Osteocyte (in vitro differentiated cells): ENCODE data around the gene MAPK7. TPM values are rescaled to one million over a fixed set of nuclear protein-coding genes. Genes with fewer than 3 reads are reported as not detected.

Source experiments
- DNase-seq: peaks from one replicate; pipeline ENCODE4 v3.0.0; 2021; ENCODE audit warnings: mixed read lengths; ENCODE audit not compliant: unreplicated experiment; ENCODE audit errors: extremely low spot score
- H3K27ac Mint-ChIP-seq: one replicate; pipeline ENCODE4 v1.8.0; 2021; ENCODE audit warnings: mild to moderate bottlenecking, mixed read lengths; ENCODE audit not compliant: unreplicated experiment
- H3K27me3 Mint-ChIP-seq: one replicate; pipeline ENCODE4 v1.8.0; 2021; ENCODE audit warnings: mixed read lengths; ENCODE audit not compliant: unreplicated experiment
- H3K36me3 Mint-ChIP-seq: one replicate; pipeline ENCODE4 v1.8.0; 2021; ENCODE audit warnings: mixed read lengths; ENCODE audit not compliant: unreplicated experiment
- H3K4me1 Mint-ChIP-seq: one replicate; pipeline ENCODE4 v1.8.0; 2021; ENCODE audit warnings: mixed read lengths; ENCODE audit not compliant: unreplicated experiment
- H3K4me3 Mint-ChIP-seq: one replicate; pipeline ENCODE4 v1.8.0; 2021; ENCODE audit warnings: mild to moderate bottlenecking, moderate library complexity, mixed read lengths; ENCODE audit not compliant: unreplicated experiment
- H3K9me3 Mint-ChIP-seq: one replicate; pipeline ENCODE4 v1.8.0; 2021; ENCODE audit warnings: mixed read lengths; ENCODE audit not compliant: unreplicated experiment
- CTCF ChIP-seq: fragments of 200-600 bp; sonication (generic); IDR thresholded peaks from 2 replicates; pipeline ENCODE4 v1.5.0; 2021; ENCODE audit warnings: antibody characterized with exemption, mild to moderate bottlenecking, moderate library complexity
- total RNA-seq: library from RNA; stranded (reverse); gene quantifications from 2 replicates; pipeline ENCODE4 v1.2.1, GENCODE V29; 2021

The MAPK7 gene
- total RNA-seq, 1 donor from 2014 or later: 37.1 TPM

- no peak overlapping the region for H3K4me3 Mint-ChIP-seq
- H3K4me1 Mint-ChIP-seq: peaks cover 12% of the 10 kb centered on the region
- H3K9me3 Mint-ChIP-seq: no peaks in the 10 kb centered on the region
- no peaks in the 10 kb centered on the region for H3K36me3 Mint-ChIP-seq
- peaks cover 13% of the 10 kb centered on the region for H3K27me3 Mint-ChIP-seq
- no peak for TF ChIP-seq CTCF
- H3K27ac Mint-ChIP-seq: no peak overlapping the region
- DNase-seq: no peak
Observed at GRCh38 chr17:19397556-19398041, 19.3 kb downstream of the MAPK7 start.

DNA sequence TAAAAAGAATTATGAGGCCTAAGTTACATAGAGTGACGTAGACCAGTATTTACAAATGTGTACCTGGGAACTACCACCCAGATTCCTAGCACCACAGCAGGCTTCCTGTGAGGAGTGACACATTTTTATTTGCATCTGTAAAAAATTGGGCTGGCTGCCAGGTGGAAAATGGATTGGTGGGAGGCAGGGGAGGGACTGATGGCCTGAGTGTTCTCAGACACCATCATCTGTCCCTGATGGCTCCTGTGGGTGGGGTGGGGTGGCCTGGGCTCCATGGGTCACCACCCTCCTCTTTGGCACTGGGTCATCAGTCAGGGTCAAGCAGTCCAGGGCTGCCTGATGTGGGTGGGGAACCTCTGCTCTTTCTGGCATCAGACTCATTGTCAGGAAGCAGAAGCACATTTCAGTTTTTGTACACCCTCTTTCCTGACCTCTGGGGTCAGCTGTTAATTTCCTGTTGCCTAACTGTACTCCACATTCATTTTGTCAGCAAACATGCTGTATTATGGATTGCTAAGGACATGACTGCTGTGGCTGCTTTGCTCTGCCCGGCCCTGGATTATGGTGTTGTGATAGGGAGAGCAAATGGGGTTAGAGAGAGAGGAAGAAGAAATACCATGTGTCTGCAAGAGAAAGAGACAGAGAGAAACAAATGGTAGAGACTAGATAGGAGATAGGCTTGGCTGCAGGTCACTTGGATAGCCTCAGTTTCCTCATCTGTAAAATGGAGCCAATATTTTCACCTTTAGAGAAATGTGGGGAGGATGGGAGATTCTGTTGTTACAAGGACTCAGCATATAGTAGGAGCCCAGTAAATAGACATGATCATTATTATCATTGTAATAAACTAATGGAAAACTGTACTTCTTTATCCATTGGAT, 20.2 kb downstream of the MAPK7 start:
- Mint-ChIP-seq H3K4me3 (no peak overlapping the region), H3K9me3 (no peaks in the 10 kb centered on the region), H3K36me3 (no peaks in the 10 kb centered on the region), H3K27me3 (peaks cover 11% of the 10 kb centered on the region), H3K4me1 (peaks cover 12% of the 10 kb centered on the region), H3K27ac (no peak overlapping the region)
- no peak for TF ChIP-seq CTCF
- DNase-seq: no peak

- TF ChIP-seq CTCF: no peak
- H3K4me1 Mint-ChIP-seq: peaks cover 12% of the 10 kb centered on the region
- H3K27me3 Mint-ChIP-seq: peaks cover 10% of the 10 kb centered on the region
- H3K36me3 Mint-ChIP-seq: no peaks in the 10 kb centered on the region
- no peak for DNase-seq
- H3K4me3 Mint-ChIP-seq: no peak overlapping the region
- H3K9me3 Mint-ChIP-seq: no peaks in the 10 kb centered on the region
- H3K27ac Mint-ChIP-seq: no peak overlapping the region
Observed at GRCh38 chr17:19399750-19400450, 21.6 kb downstream of the MAPK7 start.

DNA sequence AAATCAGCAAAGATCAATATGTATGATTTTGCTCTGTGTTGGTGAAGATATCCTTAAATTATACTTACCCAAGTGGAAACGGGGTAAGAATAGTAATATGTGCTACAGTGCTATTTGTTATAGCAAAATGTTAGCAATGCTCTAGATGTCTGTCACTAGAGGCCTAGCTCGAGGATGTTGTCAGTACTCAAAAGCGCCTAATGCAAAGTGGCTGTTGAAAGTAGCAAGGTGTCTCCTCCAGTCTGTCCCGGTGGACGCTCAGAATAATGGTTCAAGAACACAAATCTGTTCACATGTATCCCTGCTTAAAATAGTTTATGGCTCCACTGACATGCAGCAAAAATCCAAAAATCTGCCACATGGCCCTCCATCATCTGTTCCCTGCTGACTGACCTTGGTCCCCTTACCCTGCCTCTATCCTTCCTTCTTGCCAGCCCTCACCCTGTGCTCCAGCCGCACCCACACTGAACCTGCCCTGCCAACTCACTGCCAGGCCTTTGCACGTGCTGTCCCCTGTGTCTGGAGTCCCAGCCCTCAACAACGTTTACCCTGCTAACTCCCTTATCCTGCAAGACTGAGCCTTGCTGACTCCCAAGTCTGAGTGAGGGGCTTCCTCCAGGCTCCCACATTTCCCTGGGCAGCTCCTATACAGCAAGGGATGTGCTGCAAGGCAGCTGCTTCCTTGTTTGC, 23.2 kb downstream of the MAPK7 start:
- H3K27ac Mint-ChIP-seq: no peak overlapping the region
- DNase-seq: no peak
- H3K27me3 Mint-ChIP-seq: peaks cover 4% of the 10 kb centered on the region

More for the DNA sequence above, 23.2 kb downstream of the MAPK7 start:
- no peak overlapping the region for H3K4me3 Mint-ChIP-seq
- no peak for TF ChIP-seq CTCF
- no peaks in the 10 kb centered on the region for H3K36me3 Mint-ChIP-seq
- H3K4me1 Mint-ChIP-seq: peaks cover 12% of the 10 kb centered on the region
- H3K9me3 Mint-ChIP-seq: no peaks in the 10 kb centered on the region
